SK-N-SH (cell line): ENCODE data around the gene DIS3L2. TPM values are rescaled to one million over a fixed set of nuclear protein-coding genes. Genes with fewer than 3 reads are reported as not detected.

ENCODE experiments used
- CTCF ChIA-PET: fragments of 300-600, 350-600 bp; formaldehyde crosslinking; extraction: SDS; loops from one replicate; lab custom pipeline; 2021; lab: Yijun Ruan, JAX
- POLR2A ChIA-PET: fragments of 350-600 bp; sonication (Branson Sonifier 250); formaldehyde crosslinking; extraction: SDS; loops from one replicate; lab custom pipeline; 2020; ENCODE audit warnings: antibody characterized with exemption, inconsistent platforms; lab: Yijun Ruan, JAX
- DNase-seq: peaks from one replicate; pipeline ENCODE4 v3.0.0; 2012
- H2AFZ ChIP-seq: fragments of 200-600 bp; sonication (generic); 2 replicates; pipeline ENCODE4 v1.8.1; 2016; ENCODE audit warnings: antibody characterized with exemption, mild to moderate bottlenecking, low read depth
- H3F3A ChIP-seq: fragments of 200-600 bp; sonication (generic); replicated peaks from 2 replicates; pipeline ENCODE3; 2016; ENCODE audit warnings: antibody characterized with exemption, mild to moderate bottlenecking; ENCODE audit not compliant: insufficient read depth
- H3K27ac ChIP-seq, 2 experiments: fragments of 200-500 bp in 1 of 2; fragments of 200-600 bp in 1 of 2; sonication (Bioruptor generic) in 1 of 2; sonication (generic), shearing (Covaris generic) in 1 of 2; 2 replicates each; pipeline versions ENCODE4 v1.5.1 to v1.6.1; 2014 to 2016; ENCODE audit warnings: low read depth in 2 of 2, inconsistent platforms in 1 of 2, low read length in 1 of 2, mild to moderate bottlenecking in 1 of 2, mixed read lengths in 1 of 2
- H3K27me3 ChIP-seq: fragments of 200-600 bp; sonication (generic), shearing (Covaris generic); 2 replicates; pipeline ENCODE4 v1.6.1; 2016; ENCODE audit warnings: mixed run types; ENCODE audit not compliant: insufficient read depth
- H3K36me3 ChIP-seq, 2 experiments: fragments of 200-500 bp in 1 of 2; fragments of 200-600 bp in 1 of 2; sonication (Bioruptor generic) in 1 of 2; sonication (generic) in 1 of 2; replicated peaks in 1 of 2; 2 replicates each; pipeline versions ENCODE3 to v1.5.1; 2014 to 2016; ENCODE audit warnings: low read length in 1 of 2, mild to moderate bottlenecking in 1 of 2; ENCODE audit not compliant: insufficient read depth in 2 of 2, control insufficient read depth in 1 of 2
- H3K4me1 ChIP-seq, 2 experiments: fragments of 200-500 bp in 1 of 2; fragments of 200-600 bp in 1 of 2; sonication (Bioruptor generic) in 1 of 2; sonication (generic), shearing (Covaris generic) in 1 of 2; 2 replicates each; pipeline versions ENCODE4 v1.5.1 to v1.6.1; 2014 to 2016; ENCODE audit warnings: low read depth in 1 of 2, low read length in 1 of 2, mixed run types in 1 of 2; ENCODE audit not compliant: insufficient read depth in 2 of 2, control insufficient read depth in 1 of 2
- H3K4me2 ChIP-seq: fragments of 200-600 bp; sonication (generic), shearing (Covaris generic); 2 replicates; pipeline ENCODE4 v1.6.1; 2017; ENCODE audit warnings: mixed run types
- H3K4me3 ChIP-seq, 2 experiments: fragments of 200-500 bp in 1 of 2; fragments of 200-600 bp in 1 of 2; sonication (Bioruptor generic) in 1 of 2; sonication (generic), shearing (Covaris generic) in 1 of 2; 2 replicates each; pipeline versions ENCODE4 v1.5.1 to v1.8.1; 2014 to 2016; ENCODE audit warnings: low read depth in 2 of 2, inconsistent platforms in 1 of 2, low read length in 1 of 2, mild to moderate bottlenecking in 1 of 2, mixed read lengths in 1 of 2, moderate library complexity in 1 of 2
- H3K79me2 ChIP-seq: fragments of 200-600 bp; sonication (generic); 2 replicates; pipeline ENCODE4 v1.8.1; 2017; ENCODE audit warnings: mild to moderate bottlenecking; ENCODE audit not compliant: insufficient read depth
- H3K9ac ChIP-seq: fragments of 200-600 bp; sonication (generic); 2 replicates; pipeline ENCODE4 v1.6.1; 2017; ENCODE audit warnings: mixed run types
- H3K9me2 ChIP-seq: fragments of 200-600 bp; sonication (generic); 2 replicates; pipeline ENCODE4 v1.6.1; 2017; ENCODE audit warnings: mixed run types
- H3K9me3 ChIP-seq: fragments of 200-600 bp; sonication (generic); 2 replicates; pipeline ENCODE4 v1.6.1; 2017; ENCODE audit warnings: mixed run types, mild to moderate bottlenecking, moderate library complexity
- H4K20me1 ChIP-seq: fragments of 200-600 bp; sonication (generic); 2 replicates; pipeline ENCODE4 v1.6.1; 2017; ENCODE audit warnings: mild to moderate bottlenecking, mixed run types; ENCODE audit not compliant: insufficient read depth
- CHD2 ChIP-seq: fragments of 150-350 bp; IDR thresholded peaks from 2 replicates; pipeline ENCODE4 v1.6.1; 2018; ENCODE audit warnings: low read length; ENCODE audit not compliant: partially characterized antibody
- CTCF ChIP-seq: fragments of 200-600 bp; sonication (generic); IDR thresholded peaks from 2 replicates; pipeline ENCODE4 v1.6.1; 2017; ENCODE audit warnings: antibody characterized with exemption, mild to moderate bottlenecking, moderate library complexity
- FOSL2 ChIP-seq: IDR thresholded peaks from 2 replicates; pipeline ENCODE4 v1.4.0; 2012; ENCODE audit warnings: low read depth, mild to moderate bottlenecking, moderate library complexity, borderline replicate concordance
- FOXJ3 ChIP-seq: sonication (generic); formaldehyde crosslinking; IDR thresholded peaks from 2 replicates; pipeline ENCODE4 v1.5.1; 2020; ENCODE audit warnings: mild to moderate bottlenecking, missing genetic modification reagents
- GABPA ChIP-seq: IDR thresholded peaks from 2 replicates; pipeline ENCODE4 v1.4.0; 2012; ENCODE audit warnings: low read depth, mild to moderate bottlenecking
- GATA2 ChIP-seq: sonication (generic); formaldehyde crosslinking; IDR thresholded peaks from 2 replicates; pipeline ENCODE4 v1.5.0; 2020; ENCODE audit warnings: mild to moderate bottlenecking, missing genetic modification reagents
- IRF3 ChIP-seq: fragments of 150-350 bp; IDR thresholded peaks from 2 replicates; pipeline ENCODE4 v1.6.1; 2016; ENCODE audit warnings: mild to moderate bottlenecking, low read depth, low read length
- JUND ChIP-seq: IDR thresholded peaks from 2 replicates; pipeline ENCODE4 v1.4.0; 2012
- NRF1 ChIP-seq: IDR thresholded peaks from 2 replicates; pipeline ENCODE4 v1.6.1; 2012; ENCODE audit warnings: low read depth, mild to moderate bottlenecking, low read length
- REST ChIP-seq: IDR thresholded peaks from 2 replicates; pipeline ENCODE4 v1.6.1; 2012; ENCODE audit warnings: mild to moderate bottlenecking, low read depth, low read length, moderate library complexity
- RFX5 ChIP-seq: IDR thresholded peaks from 2 replicates; pipeline ENCODE4 v1.6.1; 2012; ENCODE audit warnings: mild to moderate bottlenecking, improper control_type of control experiment, low read length
- RXRA ChIP-seq: IDR thresholded peaks from 2 replicates; pipeline ENCODE4 v1.4.0; 2012; ENCODE audit warnings: low read depth, mild to moderate bottlenecking, borderline replicate concordance
- SMC3 ChIP-seq: IDR thresholded peaks from 2 replicates; pipeline ENCODE4 v1.6.1; 2012; ENCODE audit warnings: low read depth, low read length, improper control_type of control experiment
- TEAD4 ChIP-seq: IDR thresholded peaks from 2 replicates; pipeline ENCODE4 v1.4.0; 2012; ENCODE audit warnings: mild to moderate bottlenecking, borderline replicate concordance; ENCODE audit not compliant: insufficient read depth
- USF1 ChIP-seq: IDR thresholded peaks from 2 replicates; pipeline ENCODE4 v1.4.0; 2012; ENCODE audit warnings: low read depth, borderline replicate concordance
- YY1 ChIP-seq: IDR thresholded peaks from 2 replicates; pipeline ENCODE4 v1.4.0; 2012; ENCODE audit warnings: low read depth, mild to moderate bottlenecking
- ZBTB33 ChIP-seq: IDR thresholded peaks from 2 replicates; pipeline ENCODE4 v1.4.0; 2012; ENCODE audit warnings: low read depth, borderline replicate concordance
- WGBS: methylation state at CpG from one replicate; pipeline ENCODE4 v1.1.6; 2017; ENCODE audit warnings: low lambda C conversion rate; 5-methylcytosine and 5-hydroxymethylcytosine counted together
- polyA plus RNA-seq, 3 experiments: library from polyadenylated mRNA; depleted of rRNA; stranded (reverse); fragments of >200 nt; gene quantifications; 2 replicates each; pipeline ENCODE4 v1.2.3, GENCODE V29; 2012

DIS3L2 gene
- polyA plus RNA-seq, 1 of the 3 experiments (the other 2 are of a cell fraction): 17.9 TPM

- 85% methylated on average over 6 of the region's 6 CpGs for WGBS
- Histone ChIP-seq H3K4me3 (no peak overlapping the region), H3F3A (no peaks in the 10 kb centered on the region), H3K9ac (no peak overlapping the region), H3K4me2 (no peak overlapping the region), H4K20me1 (no peaks in the 10 kb centered on the region), H3K27ac (no peak overlapping the region; a peak in 1 of 4 replicates), H3K36me3 (peaks cover 0 to 9% of the 10 kb centered on the region in 2 experiments), H3K9me2 (no peaks in the 10 kb centered on the region), H3K79me2 (no peaks in the 10 kb centered on the region), H2AFZ (no peak overlapping the region), H3K27me3 (no peaks in the 10 kb centered on the region), H3K9me3 (no peaks in the 10 kb centered on the region), H3K4me1 (peaks cover 0 to 3% of the 10 kb centered on the region in 2 experiments; a peak in 1 of 4 replicates)
- POLR2A ChIA-PET: no interaction called here
- no peak for DNase-seq
- TF ChIP-seq IRF3 (no peak), RFX5 (no peak), GABPA (no peak), YY1 (no peak), CHD2 (no peak), JUND (no peak), NRF1 (no peak), TEAD4 (no peak), USF1 (no peak), FOSL2 (no peak), FOXJ3 (CRISPR knock-in tag) (no peak), ZBTB33 (no peak), GATA2 (CRISPR knock-in tag) (no peak), RXRA (no peak), REST (no peak), CTCF (no peak), SMC3 (no peak)
- CTCF ChIA-PET: interaction anchor here (0.7 to 3.5 kb wide), 15 partner anchors 9 to 368 kb away, joined by 3 to 16 read pairs (median 4); partner anchors contain the start of gene NPPC
Measured at GRCh38 chr2:232293191-232293590, 331.7 kb downstream of the DIS3L2 start.
